ENCODE results near the gene OVAAL. TPM values are rescaled to one million over a fixed set of nuclear protein-coding genes. Genes with fewer than 3 reads are reported as not detected.

The OVAAL gene
- total and polyA plus RNA-seq, 2 donors (not counting 1 experiment from before 2014, with no cell fraction given): not detected

DNA sequence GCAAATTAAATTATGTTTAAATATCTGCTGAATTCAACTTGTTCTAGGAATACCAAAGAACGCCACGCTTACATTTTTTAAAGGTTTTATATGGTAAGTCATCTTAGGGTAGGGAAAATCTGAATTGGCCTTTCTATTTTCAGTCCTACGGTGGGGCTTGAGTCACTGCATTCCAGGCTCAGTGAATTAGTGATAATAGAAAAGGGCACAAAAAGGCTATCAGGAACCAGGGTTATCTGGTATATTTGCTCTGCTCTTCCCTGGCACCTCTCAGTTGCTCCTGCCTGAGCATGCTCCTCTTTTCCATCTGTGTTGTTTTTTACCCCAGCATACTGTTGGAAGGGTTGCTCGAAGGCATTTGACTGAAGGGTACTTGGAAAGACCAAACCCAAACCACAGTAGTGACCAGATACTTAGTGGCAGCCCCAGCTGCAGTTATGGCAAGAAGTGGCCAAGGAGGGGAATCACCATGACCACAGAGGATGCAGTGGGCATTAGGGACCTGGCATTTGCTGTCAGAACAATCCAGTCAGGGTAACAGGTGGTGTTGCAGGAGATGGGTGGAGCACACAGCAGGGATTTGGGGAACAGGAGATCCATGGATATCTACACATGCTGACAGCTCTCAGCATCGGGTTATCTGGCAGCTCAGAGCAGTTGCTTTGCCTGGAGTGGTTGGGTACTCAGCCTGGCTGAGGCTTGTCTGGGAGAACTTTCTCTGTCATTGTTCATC is 2.3 kb downstream of the OVAAL start:
- H3K4me2 ChIP-seq (ENCODE audit: extremely low read depth, insufficient read depth, low read length): no peak overlapping the region
- no peaks in the 10 kb centered on the region for H3K9me3 ChIP-seq (ENCODE audit: control insufficient read depth, insufficient read depth, low read depth, low read length)
- H3K27ac ChIP-seq (ENCODE audit: insufficient read depth, low read length): no peak overlapping the region
- peaks cover 7% of the 10 kb centered on the region for H3K4me1 ChIP-seq (ENCODE audit: control insufficient read depth, extremely low read depth, insufficient read depth, low read length)
- no peak overlapping the region for H3K9ac ChIP-seq (ENCODE audit: insufficient read depth, low read length)
- H3K36me3 ChIP-seq (ENCODE audit: control insufficient read depth, insufficient read depth, low read length): no peaks in the 10 kb centered on the region
- TF ChIP-seq, protein P1, sequence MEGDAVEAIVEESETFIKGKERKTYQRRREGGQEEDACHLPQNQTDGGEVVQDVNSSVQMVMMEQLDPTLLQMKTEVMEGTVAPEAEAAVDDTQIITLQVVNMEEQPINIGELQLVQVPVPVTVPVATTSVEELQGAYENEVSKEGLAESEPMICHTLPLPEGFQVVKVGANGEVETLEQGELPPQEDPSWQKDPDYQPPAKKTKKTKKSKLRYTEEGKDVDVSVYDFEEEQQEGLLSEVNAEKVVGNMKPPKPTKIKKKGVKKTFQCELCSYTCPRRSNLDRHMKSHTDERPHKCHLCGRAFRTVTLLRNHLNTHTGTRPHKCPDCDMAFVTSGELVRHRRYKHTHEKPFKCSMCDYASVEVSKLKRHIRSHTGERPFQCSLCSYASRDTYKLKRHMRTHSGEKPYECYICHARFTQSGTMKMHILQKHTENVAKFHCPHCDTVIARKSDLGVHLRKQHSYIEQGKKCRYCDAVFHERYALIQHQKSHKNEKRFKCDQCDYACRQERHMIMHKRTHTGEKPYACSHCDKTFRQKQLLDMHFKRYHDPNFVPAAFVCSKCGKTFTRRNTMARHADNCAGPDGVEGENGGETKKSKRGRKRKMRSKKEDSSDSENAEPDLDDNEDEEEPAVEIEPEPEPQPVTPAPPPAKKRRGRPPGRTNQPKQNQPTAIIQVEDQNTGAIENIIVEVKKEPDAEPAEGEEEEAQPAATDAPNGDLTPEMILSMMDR (conservative IDR thresholded peaks at IDR 0.05 in 1 of 2, IDR thresholded peaks at IDR 0.05 in 1 of 2; ENCODE audit: low read depth in 1 of 2, low read length in 2 of 2): no peak
- TF ChIP-seq EZH2 (IDR thresholded peaks at IDR 0.05; ENCODE audit: low read length, missing control alignments): no peak
- no peaks in the 10 kb centered on the region for H4K20me1 ChIP-seq (ENCODE audit: control insufficient read depth, extremely low read depth, insufficient read depth, low read length)
- H3K79me2 ChIP-seq (ENCODE audit: control insufficient read depth, insufficient read depth, low read length): no peaks in the 10 kb centered on the region
- H3K4me3 ChIP-seq (replicated peaks in 1 of 4; ENCODE audit: control extremely low read depth in 1 of 4, insufficient read depth in 1 of 4, low read depth in 3 of 4, low read length in 4 of 4): no peak overlapping the region
- peak in 1 of 2 donors; percentile 86 for DNase-seq (ENCODE audit: low read depth in 2 of 2)
- H3K27me3 ChIP-seq (ENCODE audit: control insufficient read depth, insufficient read depth, low read length): no peaks in the 10 kb centered on the region
- no peak overlapping the region for H2AFZ ChIP-seq (ENCODE audit: low read length)

DNA sequence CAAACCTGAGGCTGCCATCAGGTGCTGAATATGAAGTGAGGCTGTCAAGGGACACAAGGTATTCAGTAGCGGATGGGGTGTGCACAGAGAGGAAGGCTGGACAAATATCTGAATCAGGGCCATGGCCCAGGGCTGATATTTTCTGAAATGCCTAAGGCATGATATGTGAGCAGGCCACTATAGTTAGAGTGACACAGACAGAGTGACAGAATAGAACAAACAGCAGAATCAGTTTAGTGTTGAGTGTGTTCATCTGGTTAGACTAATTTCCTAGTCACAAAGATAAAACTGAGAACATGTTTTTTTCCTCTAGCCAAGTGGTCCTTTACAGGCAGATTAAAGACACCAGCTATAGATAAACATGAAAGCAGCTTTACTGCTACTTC is 3.9 kb downstream of the OVAAL start:
- Histone ChIP-seq H3K36me3 (ENCODE audit: control insufficient read depth, insufficient read depth, low read length) (no peaks in the 10 kb centered on the region), H3K27ac (ENCODE audit: insufficient read depth, low read length) (no peak overlapping the region), H3K4me2 (ENCODE audit: extremely low read depth, insufficient read depth, low read length) (no peak overlapping the region), H3K79me2 (ENCODE audit: control insufficient read depth, insufficient read depth, low read length) (no peaks in the 10 kb centered on the region), H4K20me1 (ENCODE audit: control insufficient read depth, extremely low read depth, insufficient read depth, low read length) (no peaks in the 10 kb centered on the region), H3K9ac (ENCODE audit: insufficient read depth, low read length) (no peak overlapping the region), H2AFZ (ENCODE audit: low read length) (peak overlapping the region; percentile 9), H3K4me3 (replicated peaks in 1 of 4; ENCODE audit: control extremely low read depth in 1 of 4, insufficient read depth in 1 of 4, low read depth in 3 of 4, low read length in 4 of 4) (no peak overlapping the region), H3K4me1 (ENCODE audit: control insufficient read depth, extremely low read depth, insufficient read depth, low read length) (peaks cover 7% of the 10 kb centered on the region), H3K27me3 (ENCODE audit: control insufficient read depth, insufficient read depth, low read length) (no peaks in the 10 kb centered on the region), H3K9me3 (ENCODE audit: control insufficient read depth, insufficient read depth, low read depth, low read length) (no peaks in the 10 kb centered on the region)
- TF ChIP-seq, protein P1 (conservative IDR thresholded peaks at IDR 0.05 in 1 of 2, IDR thresholded peaks at IDR 0.05 in 1 of 2; ENCODE audit: low read depth in 1 of 2, low read length in 2 of 2): no peak
- TF ChIP-seq EZH2 (IDR thresholded peaks at IDR 0.05; ENCODE audit: low read length, missing control alignments): no peak
- no peak for DNase-seq (ENCODE audit: low read depth in 2 of 2)

DNA sequence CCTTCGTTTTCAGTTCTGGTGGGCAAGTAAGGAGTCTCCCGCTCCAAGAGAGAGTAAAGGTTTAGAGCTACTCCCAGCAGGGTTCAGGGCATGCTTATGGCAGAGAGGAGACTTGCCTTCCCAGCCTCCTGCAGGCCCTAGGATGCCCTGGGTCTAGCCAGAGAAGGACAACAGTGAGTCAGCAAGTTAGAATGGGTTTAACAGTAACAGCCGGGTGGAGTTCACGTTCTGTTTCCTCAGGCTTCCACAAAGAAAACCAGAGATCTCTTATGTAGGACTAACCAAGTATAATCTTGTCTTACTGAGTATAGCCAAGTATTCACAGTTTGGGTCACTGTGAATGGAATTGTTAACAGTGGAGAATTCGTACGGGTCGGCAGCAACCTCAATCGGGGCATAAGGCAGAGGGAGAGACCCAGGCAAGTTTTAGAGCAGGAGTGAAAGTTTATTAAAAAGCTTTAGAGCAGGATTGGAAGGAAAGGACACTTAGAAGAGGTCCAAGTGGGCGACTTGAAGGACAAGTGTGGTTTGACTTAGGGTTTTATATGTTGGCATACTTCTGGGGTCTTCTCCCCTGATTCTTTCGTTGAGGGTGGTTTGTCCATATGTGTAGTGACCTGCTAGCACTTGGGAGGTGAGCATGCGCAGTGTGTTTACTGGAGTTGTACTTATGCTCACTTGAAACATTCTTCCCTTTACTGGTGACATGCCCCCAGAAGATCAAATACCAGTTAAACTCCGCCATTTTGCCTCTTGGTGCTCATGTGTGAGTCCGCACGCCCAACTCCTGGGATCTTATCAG is 4.5 kb downstream of the OVAAL start:
- Histone ChIP-seq H3K9ac (ENCODE audit: insufficient read depth, low read length) (no peak overlapping the region), H3K9me3 (ENCODE audit: control insufficient read depth, insufficient read depth, low read depth, low read length) (no peaks in the 10 kb centered on the region), H2AFZ (ENCODE audit: low read length) (peak overlapping the region; percentile 9), H3K4me2 (ENCODE audit: extremely low read depth, insufficient read depth, low read length) (no peak overlapping the region), H3K27me3 (ENCODE audit: control insufficient read depth, insufficient read depth, low read length) (no peaks in the 10 kb centered on the region), H3K4me3 (replicated peaks in 1 of 4; ENCODE audit: control extremely low read depth in 1 of 4, insufficient read depth in 1 of 4, low read depth in 3 of 4, low read length in 4 of 4) (no peak overlapping the region), H3K27ac (ENCODE audit: insufficient read depth, low read length) (no peak overlapping the region), H3K79me2 (ENCODE audit: control insufficient read depth, insufficient read depth, low read length) (no peaks in the 10 kb centered on the region), H3K4me1 (ENCODE audit: control insufficient read depth, extremely low read depth, insufficient read depth, low read length) (peaks cover 7% of the 10 kb centered on the region), H4K20me1 (ENCODE audit: control insufficient read depth, extremely low read depth, insufficient read depth, low read length) (no peaks in the 10 kb centered on the region), H3K36me3 (ENCODE audit: control insufficient read depth, insufficient read depth, low read length) (no peaks in the 10 kb centered on the region)
- TF ChIP-seq, protein P1 (conservative IDR thresholded peaks at IDR 0.05 in 1 of 2, IDR thresholded peaks at IDR 0.05 in 1 of 2; ENCODE audit: low read depth in 1 of 2, low read length in 2 of 2): no peak
- TF ChIP-seq EZH2 (IDR thresholded peaks at IDR 0.05; ENCODE audit: low read length, missing control alignments): no peak
- peak; percentile 58 to 76 for DNase-seq (ENCODE audit: low read depth in 2 of 2)

Measured in fibroblast of lung (primary cell).